Right atrium auricular region (tissue), 2 donors: Measurements from ENCODE around the gene MCHR2. TPM values are rescaled to one million over a fixed set of nuclear protein-coding genes. Genes with fewer than 3 reads are reported as not detected.

ENCODE experiments used
- DNase-seq: peaks from one replicate; pipeline ENCODE4 v3.0.0-alpha.2; 2019; ENCODE audit warnings: low spot score
- H3K27ac ChIP-seq, 2 donors: fragments of 200-600 bp; sonication (generic); 1 replicate in 1 of 2; 2 replicates in 1 of 2; pipeline ENCODE4 v1.5.1; 2016 to 2019
- H3K27me3 ChIP-seq, 2 donors: fragments of 200-600 bp; sonication (generic); one replicate each; pipeline versions ENCODE4 v1.5.1 to v1.6.0; 2017 to 2019
- H3K36me3 ChIP-seq: fragments of 200-600 bp; sonication (generic); one replicate; pipeline ENCODE4 v1.5.1; 2016
- H3K4me1 ChIP-seq, 2 donors: fragments of 200-600 bp; sonication (generic); one replicate each; pipeline versions ENCODE4 v1.5.1 to v1.6.0; 2017 to 2019
- H3K4me3 ChIP-seq, 2 donors: fragments of 200-600 bp; sonication (generic); 1 replicate in 1 of 2; 2 replicates in 1 of 2; pipeline ENCODE4 v1.5.1; 2017 to 2019; ENCODE audit warnings: mild to moderate bottlenecking in 1 of 2, moderate library complexity in 1 of 2
- H3K9me3 ChIP-seq, 2 donors: fragments of 200-600 bp; sonication (generic); one replicate each; pipeline ENCODE4 v1.5.1; 2019
- total RNA-seq, 2 donors: library from RNA; depleted of rRNA; stranded (reverse); fragments of >200 nt; gene quantifications; one replicate each; pipeline ENCODE4 v1.1.0, GENCODE V29; 2016
- TF ChIP-seq, protein P1 (sequence below), 2 donors: fragments of 200-600 bp; sonication (generic); IDR thresholded peaks; one replicate each; pipeline ENCODE4 v1.5.1; 2019; ENCODE audit warnings: antibody characterized with exemption in 2 of 2

The MCHR2 gene
- total RNA-seq, 2 donors from 2014 or later: not detected

DNA sequence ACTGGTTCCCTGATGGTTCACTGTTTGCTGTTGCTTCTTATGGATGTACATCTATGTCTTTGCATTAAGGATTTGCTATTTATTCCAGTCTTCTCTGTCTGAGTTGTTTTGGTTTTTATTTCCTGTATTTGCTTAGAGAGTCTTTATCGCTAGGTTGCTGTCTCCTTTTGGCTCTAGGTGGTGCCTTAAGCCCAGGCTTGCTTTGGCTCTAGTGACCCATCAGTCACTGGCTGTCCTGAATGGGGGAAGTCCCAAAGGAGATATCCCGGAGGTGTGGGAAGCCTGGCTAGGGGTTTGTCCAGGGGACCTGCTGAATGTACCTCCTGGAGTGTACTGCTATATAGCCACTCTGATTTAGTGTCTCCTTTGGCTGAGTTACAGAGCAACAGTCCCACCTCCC is 53.4 kb downstream of the MCHR2 start:
- Histone ChIP-seq H3K36me3 (no peaks in the 10 kb centered on the region), H3K27ac (no peak overlapping the region), H3K4me3 (no peak overlapping the region), H3K27me3 (no peaks in the 10 kb centered on the region), H3K4me1 (no peaks in the 10 kb centered on the region), H3K9me3 (no peaks in the 10 kb centered on the region)
- TF ChIP-seq, protein P1, sequence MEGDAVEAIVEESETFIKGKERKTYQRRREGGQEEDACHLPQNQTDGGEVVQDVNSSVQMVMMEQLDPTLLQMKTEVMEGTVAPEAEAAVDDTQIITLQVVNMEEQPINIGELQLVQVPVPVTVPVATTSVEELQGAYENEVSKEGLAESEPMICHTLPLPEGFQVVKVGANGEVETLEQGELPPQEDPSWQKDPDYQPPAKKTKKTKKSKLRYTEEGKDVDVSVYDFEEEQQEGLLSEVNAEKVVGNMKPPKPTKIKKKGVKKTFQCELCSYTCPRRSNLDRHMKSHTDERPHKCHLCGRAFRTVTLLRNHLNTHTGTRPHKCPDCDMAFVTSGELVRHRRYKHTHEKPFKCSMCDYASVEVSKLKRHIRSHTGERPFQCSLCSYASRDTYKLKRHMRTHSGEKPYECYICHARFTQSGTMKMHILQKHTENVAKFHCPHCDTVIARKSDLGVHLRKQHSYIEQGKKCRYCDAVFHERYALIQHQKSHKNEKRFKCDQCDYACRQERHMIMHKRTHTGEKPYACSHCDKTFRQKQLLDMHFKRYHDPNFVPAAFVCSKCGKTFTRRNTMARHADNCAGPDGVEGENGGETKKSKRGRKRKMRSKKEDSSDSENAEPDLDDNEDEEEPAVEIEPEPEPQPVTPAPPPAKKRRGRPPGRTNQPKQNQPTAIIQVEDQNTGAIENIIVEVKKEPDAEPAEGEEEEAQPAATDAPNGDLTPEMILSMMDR (IDR thresholded peaks at IDR 0.05): no peak
- DNase-seq: no peak

DNA sequence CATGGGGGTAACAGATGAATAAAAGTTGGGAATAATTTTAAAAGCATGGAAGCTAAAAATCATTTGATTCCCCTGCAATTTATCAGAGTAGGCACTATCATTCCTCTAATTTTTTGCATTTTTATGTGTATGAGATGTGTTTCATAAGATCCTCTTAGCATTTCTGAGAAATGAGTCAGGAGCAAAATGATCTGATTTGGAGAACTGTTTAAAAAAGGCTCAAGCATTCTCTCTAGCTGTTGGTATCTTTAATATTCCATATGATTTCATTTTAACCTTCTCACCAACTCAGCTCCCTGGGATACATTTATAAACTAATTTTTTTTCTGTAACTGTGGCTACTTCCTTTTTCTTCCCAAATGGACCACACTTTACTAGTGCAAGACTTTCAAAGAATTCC is 60.9 kb downstream of the MCHR2 start:
- TF ChIP-seq, protein P1 (IDR thresholded peaks at IDR 0.05): no peak
- no peaks in the 10 kb centered on the region for H3K36me3 ChIP-seq
- no peak overlapping the region for H3K27ac ChIP-seq
- no peak for DNase-seq
- no peaks in the 10 kb centered on the region for H3K27me3 ChIP-seq
- no peak overlapping the region for H3K4me3 ChIP-seq
- no peaks in the 10 kb centered on the region for H3K9me3 ChIP-seq
- H3K4me1 ChIP-seq: no peaks in the 10 kb centered on the region

DNA sequence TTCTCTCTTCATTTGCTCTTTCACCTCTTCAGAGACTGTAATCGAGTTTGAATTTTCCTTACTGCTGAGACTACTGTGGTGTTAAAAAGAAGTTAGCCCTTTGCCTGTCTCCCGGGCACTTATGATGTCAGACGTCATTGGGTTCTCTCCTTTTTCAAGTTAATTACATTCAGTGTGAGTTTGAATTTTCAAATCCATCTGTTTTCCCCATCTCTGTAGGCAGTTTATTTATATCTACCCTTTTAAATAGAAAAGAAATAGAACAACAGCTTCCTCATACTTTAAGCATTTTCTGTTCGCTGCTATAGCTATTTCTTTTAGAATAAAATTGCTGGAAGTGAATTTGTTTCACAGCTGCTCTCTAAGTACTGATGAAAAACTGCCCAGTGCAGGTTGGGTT is 81.4 kb downstream of the MCHR2 start:
- Histone ChIP-seq H3K36me3 (no peaks in the 10 kb centered on the region), H3K27me3 (no peaks in the 10 kb centered on the region), H3K4me1 (no peaks in the 10 kb centered on the region), H3K27ac (no peak overlapping the region), H3K9me3 (no peaks in the 10 kb centered on the region), H3K4me3 (no peak overlapping the region)
- DNase-seq: no peak
- TF ChIP-seq, protein P1 (IDR thresholded peaks at IDR 0.05): no peak

DNA sequence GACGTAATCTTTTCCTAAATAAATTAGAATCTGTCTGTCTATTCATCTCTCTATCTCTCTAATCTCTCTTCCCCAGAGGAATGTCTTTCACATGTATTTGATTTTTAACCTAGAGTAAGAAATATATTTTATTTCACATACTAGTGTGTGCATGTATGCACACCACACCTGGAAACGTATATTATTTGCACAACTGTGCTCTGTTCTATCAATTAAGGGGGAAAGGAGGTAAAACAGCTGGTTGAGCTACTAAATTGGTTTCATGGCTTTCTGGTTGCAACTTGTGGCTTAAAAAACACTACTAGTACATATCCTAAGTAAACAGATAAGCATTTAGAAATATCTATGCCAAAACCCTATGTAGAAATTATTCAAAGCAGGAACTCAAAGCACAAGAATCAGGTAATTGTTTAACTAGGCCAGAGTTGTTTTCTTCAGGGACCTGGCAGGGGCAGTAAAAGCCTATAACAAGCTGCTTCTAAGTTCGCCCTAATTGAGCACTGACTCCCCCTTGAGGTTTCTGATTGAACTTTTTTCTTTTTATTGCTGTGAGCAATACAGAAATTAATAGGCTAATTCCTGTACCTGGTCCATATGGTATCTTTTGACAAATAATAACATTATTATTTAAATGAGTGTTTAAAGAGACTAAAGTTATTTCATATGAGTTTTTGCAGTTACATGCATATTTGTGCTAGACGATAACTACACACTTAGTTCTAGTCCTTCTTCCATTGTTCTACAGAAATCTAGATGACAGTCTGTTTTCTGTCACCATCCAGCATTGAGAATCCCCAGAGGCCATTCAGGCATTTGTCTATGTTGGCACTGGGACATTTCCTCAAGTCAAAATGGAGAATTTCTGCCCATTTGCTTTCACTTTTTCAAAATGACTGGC is 88.6 kb downstream of the MCHR2 start:
- H3K4me3 ChIP-seq: no peak overlapping the region
- no peaks in the 10 kb centered on the region for H3K4me1 ChIP-seq
- no peak overlapping the region for H3K27ac ChIP-seq
- H3K27me3 ChIP-seq: no peaks in the 10 kb centered on the region
- no peaks in the 10 kb centered on the region for H3K36me3 ChIP-seq
- no peaks in the 10 kb centered on the region for H3K9me3 ChIP-seq
- TF ChIP-seq, protein P1 (IDR thresholded peaks at IDR 0.05): peak; percentile 22 to 64
- no peak for DNase-seq

DNA sequence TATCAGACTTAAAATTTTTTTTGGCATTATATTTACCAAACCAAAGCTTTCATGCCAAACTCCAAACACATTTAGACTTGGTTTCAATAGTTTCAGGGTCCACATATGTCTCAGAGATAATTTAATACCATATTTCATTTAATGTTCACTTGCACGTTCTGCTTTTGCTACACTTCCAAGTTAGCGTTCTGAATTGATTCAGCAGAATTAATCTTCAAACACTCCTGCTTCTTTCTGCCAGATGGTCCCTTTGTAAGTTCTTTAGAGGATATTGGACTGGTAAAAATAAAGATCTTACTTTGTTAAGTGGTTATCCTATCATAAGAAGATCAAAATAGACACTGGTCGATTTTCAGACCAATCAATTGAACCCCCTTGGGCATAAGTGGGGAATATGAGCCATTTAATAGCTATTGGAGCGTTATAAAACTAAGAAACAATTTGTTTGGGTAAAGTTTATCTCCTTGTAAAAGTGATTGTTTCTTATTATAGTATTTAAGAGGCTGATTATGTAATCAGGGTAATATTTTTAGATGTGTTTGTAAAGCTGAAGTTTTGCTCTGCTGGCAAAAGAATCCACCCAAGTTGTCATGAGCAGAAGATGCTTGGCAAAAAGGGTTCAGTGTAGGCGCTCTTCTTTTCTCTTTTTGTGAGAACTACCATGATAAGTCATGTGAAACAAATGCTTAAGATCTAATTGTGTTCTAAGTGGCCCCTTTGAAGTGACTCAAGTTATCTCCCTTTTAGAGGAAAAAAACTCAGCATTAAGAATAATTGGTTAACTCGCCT is 92.2 kb downstream of the MCHR2 start:
- no peaks in the 10 kb centered on the region for H3K36me3 ChIP-seq
- no peaks in the 10 kb centered on the region for H3K27me3 ChIP-seq
- H3K4me3 ChIP-seq: no peak overlapping the region
- H3K4me1 ChIP-seq: no peaks in the 10 kb centered on the region
- no peak for DNase-seq
- H3K27ac ChIP-seq: no peak overlapping the region
- TF ChIP-seq, protein P1 (IDR thresholded peaks at IDR 0.05): no peak
- H3K9me3 ChIP-seq: no peaks in the 10 kb centered on the region
